ENCODE data around the gene LAMP5.

The LAMP5 gene

DNA sequence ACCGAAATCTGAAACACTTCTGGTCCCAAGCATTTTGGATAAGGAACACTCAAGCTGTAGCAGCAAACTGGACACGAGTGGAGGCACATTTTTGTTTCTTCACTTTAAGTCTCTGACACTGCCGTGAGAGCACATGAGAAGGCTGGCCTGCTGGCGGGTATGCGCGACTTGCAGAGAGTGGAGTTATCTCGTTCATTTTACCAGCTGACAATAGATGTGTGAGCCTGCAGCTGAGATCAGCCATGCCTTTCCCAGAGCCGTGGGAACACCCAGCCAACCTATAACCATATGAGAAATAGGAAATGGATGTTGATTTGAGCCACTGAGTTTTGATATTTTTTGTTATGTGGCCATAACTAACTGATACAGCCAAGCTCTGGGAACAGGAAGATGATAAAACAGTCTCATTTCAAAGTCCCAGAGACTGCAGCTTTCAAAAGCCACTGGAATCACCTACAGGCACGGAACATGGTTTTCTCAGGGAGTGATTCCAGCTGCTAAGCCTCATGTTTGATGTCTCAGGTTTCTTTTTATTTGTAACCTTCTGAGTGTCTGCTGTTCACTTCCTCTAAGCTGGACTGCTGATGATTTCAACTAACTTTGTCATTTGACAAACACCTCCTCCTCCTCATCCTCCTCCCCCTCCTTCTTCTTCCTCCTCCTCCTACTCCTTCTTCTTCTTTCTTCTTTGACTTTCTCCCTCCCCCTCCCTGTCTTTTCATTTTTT lies 28.6 kb upstream of the LAMP5 start:
- DNase-seq (ENCODE audit: low read depth) = no peak
- TF ChIP-seq, protein P1, sequence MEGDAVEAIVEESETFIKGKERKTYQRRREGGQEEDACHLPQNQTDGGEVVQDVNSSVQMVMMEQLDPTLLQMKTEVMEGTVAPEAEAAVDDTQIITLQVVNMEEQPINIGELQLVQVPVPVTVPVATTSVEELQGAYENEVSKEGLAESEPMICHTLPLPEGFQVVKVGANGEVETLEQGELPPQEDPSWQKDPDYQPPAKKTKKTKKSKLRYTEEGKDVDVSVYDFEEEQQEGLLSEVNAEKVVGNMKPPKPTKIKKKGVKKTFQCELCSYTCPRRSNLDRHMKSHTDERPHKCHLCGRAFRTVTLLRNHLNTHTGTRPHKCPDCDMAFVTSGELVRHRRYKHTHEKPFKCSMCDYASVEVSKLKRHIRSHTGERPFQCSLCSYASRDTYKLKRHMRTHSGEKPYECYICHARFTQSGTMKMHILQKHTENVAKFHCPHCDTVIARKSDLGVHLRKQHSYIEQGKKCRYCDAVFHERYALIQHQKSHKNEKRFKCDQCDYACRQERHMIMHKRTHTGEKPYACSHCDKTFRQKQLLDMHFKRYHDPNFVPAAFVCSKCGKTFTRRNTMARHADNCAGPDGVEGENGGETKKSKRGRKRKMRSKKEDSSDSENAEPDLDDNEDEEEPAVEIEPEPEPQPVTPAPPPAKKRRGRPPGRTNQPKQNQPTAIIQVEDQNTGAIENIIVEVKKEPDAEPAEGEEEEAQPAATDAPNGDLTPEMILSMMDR (IDR thresholded peaks at IDR 0.05; ENCODE audit: low read depth, low read length) = no peak
- TF ChIP-seq, protein P2, sequence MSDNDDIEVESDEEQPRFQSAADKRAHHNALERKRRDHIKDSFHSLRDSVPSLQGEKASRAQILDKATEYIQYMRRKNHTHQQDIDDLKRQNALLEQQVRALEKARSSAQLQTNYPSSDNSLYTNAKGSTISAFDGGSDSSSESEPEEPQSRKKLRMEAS (IDR thresholded peaks at IDR 0.05; ENCODE audit: low read depth, low read length) = no peak
- TF ChIP-seq MYC (IDR thresholded peaks at IDR 0.05; ENCODE audit: low read depth, low read length) (no peak), POLR2A (IDR thresholded peaks at IDR 0.05; ENCODE audit: extremely low read depth, insufficient read length) (no peak)
- no peak overlapping the region for H3K4me3 ChIP-seq (ENCODE audit: low read depth, low read length)

DNA sequence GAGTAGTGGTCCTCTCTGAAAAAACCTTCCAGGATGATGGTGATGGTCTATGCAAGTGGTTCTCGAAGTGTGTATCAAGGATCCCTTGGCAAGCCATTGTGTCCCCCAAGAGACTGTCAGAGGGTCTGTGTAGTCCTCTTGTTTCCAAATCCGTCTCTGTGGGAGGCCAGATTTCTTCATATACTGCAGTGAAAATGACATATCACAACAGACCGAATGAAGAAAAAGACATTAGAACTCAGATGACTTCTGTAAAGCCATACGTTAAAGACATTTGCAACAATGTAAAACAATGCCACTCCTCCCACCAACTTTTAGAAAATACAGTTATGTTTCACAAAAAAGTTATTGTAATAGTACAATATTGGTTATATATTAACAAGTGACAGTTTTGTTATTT lies 27.2 kb upstream of the LAMP5 start:
- H3K4me3 ChIP-seq (ENCODE audit: low read depth, low read length) = no peak overlapping the region

DNA sequence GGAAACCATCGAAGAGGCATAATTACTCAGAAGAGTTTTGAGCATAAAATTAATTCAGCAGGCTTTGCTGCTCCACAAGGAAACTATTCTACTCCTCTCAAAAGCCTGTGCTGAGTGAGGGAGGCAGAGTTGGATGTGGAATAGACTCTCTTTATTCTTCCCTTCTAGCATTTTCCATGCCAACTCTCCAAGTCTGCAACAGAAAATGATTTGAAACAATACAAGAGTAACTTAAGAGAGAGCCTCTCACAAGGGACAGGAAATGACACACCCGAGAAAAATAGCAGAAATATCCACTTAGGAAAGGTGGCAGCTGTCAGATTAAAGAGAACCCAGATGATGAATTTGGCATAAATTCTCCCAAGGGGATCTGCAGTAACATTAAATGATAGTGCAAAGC lies 26.3 kb upstream of the LAMP5 start:
- no peak for TF ChIP-seq POLR2A (IDR thresholded peaks at IDR 0.05; ENCODE audit: extremely low read depth, insufficient read length)
- TF ChIP-seq, protein P2 (IDR thresholded peaks at IDR 0.05; ENCODE audit: low read depth, low read length) = no peak
- no peak for TF ChIP-seq MYC (IDR thresholded peaks at IDR 0.05; ENCODE audit: low read depth, low read length)
- TF ChIP-seq, protein P1 (IDR thresholded peaks at IDR 0.05; ENCODE audit: low read depth, low read length) = no peak
- H3K4me3 ChIP-seq (ENCODE audit: low read depth, low read length) = no peak overlapping the region
- DNase-seq (ENCODE audit: low read depth) = no peak

More for the DNA sequence above, 27.2 kb upstream of the LAMP5 start:
- no peak for DNase-seq (ENCODE audit: low read depth)
- TF ChIP-seq, protein P1 (IDR thresholded peaks at IDR 0.05; ENCODE audit: low read depth, low read length) = no peak
- TF ChIP-seq MYC (IDR thresholded peaks at IDR 0.05; ENCODE audit: low read depth, low read length) (no peak), POLR2A (IDR thresholded peaks at IDR 0.05; ENCODE audit: extremely low read depth, insufficient read length) (no peak)
- TF ChIP-seq, protein P2 (IDR thresholded peaks at IDR 0.05; ENCODE audit: low read depth, low read length) = no peak

DNA sequence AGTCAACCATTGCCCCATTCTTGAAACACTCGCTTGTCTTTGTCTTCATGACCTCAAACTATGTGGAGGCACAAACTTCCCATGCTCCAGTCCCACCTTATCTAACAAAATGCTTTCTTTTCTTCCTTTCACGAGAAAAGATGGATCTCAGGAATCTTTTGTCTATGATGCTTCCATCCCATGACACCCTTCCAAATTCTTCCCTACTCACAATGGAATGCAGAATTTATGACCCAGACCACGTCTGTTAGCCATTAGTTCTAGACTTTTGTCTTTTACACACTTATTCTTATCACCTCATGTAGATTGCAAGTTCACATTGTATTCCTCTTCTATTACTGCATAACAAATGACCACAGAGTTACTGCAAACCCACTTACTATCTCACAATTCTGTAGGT lies 24.2 kb upstream of the LAMP5 start:
- H3K4me3 ChIP-seq (ENCODE audit: low read depth, low read length) = no peak overlapping the region
- DNase-seq (ENCODE audit: low read depth) = no peak
- TF ChIP-seq MYC (IDR thresholded peaks at IDR 0.05; ENCODE audit: low read depth, low read length) = no peak

DNA sequence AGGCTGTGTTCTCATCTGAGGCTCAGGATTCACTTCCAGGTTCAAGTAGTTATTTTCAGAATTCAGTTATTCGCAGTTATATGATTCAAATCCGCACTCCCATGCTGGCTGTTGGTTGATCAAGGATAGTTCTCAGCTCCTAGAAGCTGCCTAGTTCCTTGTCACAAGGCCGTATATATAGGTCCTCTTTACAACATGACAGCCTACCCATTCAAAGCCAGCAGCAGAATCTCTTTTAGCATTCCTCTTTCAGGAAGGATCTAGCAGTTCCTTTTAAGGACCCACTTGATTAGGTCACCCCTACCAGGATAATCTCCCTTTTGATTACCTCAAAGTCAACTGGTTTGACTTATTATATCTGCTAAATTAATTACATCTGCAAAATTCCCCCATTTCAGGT lies 23.8 kb upstream of the LAMP5 start:
- TF ChIP-seq, protein P1 (IDR thresholded peaks at IDR 0.05; ENCODE audit: low read depth, low read length) = no peak
- TF ChIP-seq, protein P2 (IDR thresholded peaks at IDR 0.05; ENCODE audit: low read depth, low read length) = no peak
- TF ChIP-seq MYC (IDR thresholded peaks at IDR 0.05; ENCODE audit: low read depth, low read length) (no peak), POLR2A (IDR thresholded peaks at IDR 0.05; ENCODE audit: extremely low read depth, insufficient read length) (no peak)
- DNase-seq (ENCODE audit: low read depth) = no peak
- no peak overlapping the region for H3K4me3 ChIP-seq (ENCODE audit: low read depth, low read length)

DNA sequence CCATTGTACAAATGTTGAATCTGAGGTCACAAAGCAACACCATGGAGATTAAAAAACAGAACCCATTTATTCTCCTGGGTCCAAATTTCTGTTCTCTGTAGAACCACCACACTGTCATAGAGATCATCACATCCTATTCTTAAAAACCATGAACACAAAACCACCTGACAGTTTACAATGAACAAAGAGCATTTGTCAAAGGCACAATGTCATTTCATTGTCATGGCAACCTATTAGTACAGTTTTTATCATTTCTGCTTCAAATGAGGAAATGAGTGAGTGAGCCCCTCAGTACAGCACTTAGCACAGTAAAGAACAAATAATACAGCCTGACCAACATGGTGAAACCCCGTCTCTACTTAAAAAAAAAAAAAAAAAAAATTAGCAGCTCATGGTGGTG lies 23.1 kb upstream of the LAMP5 start:
- TF ChIP-seq POLR2A (IDR thresholded peaks at IDR 0.05; ENCODE audit: extremely low read depth, insufficient read length) = no peak
- TF ChIP-seq, protein P2 (IDR thresholded peaks at IDR 0.05; ENCODE audit: low read depth, low read length) = no peak
- no peak for TF ChIP-seq MYC (IDR thresholded peaks at IDR 0.05; ENCODE audit: low read depth, low read length)
- TF ChIP-seq, protein P1 (IDR thresholded peaks at IDR 0.05; ENCODE audit: low read depth, low read length) = no peak
- no peak overlapping the region for H3K4me3 ChIP-seq (ENCODE audit: low read depth, low read length)
- no peak for DNase-seq (ENCODE audit: low read depth)
